Fibroblast of pulmonary artery (primary cell): ENCODE data around the gene COX7B2.

Experiments used
- DNase-seq: peaks from one replicate; pipeline ENCODE4 v3.0.0-alpha.2; 2010; ENCODE audit warnings: low read depth
- H3K4me3 ChIP-seq: replicated peaks from 2 replicates; pipeline ENCODE4 v1.5.1; 2011; ENCODE audit warnings: low read depth, mild to moderate bottlenecking, control low read depth, low read length, moderate library complexity
- TF ChIP-seq, protein P1 (sequence below): IDR thresholded peaks from 2 replicates; pipeline ENCODE4 v1.5.1; 2011; ENCODE audit warnings: mild to moderate bottlenecking, control low read depth, low read length, inconsistent platforms; ENCODE audit errors: missing control alignments

The COX7B2 gene

DNA sequence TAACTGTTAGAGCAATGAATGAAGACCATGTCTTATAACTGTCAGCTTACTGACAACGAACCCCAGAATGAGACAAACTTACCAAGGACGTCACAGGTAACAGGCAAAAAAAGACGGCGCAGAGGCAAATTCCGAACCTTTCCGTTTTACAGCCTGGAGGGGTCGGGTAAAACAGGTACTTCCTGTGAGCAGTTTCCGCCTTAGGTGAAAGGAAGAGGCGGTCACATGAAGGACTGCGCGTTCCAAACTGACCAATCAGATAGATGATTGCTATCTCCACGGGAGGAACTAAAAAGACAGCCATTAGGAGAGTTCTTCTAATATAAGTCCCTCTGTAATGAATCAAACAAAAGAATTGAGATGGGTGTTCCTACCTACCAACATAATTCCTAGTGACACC is at the start of gene COX7B2:
Gene COX7B2, minus strand, starts transcription at position 168 of the 400 bp plus-strand sequence. CDS start 174,053 bp downstream, outside the sequence.
- DNase-seq = no peak
- H3K4me3 ChIP-seq = no peak within 1 kb of the TSS
- TF ChIP-seq, protein P1, sequence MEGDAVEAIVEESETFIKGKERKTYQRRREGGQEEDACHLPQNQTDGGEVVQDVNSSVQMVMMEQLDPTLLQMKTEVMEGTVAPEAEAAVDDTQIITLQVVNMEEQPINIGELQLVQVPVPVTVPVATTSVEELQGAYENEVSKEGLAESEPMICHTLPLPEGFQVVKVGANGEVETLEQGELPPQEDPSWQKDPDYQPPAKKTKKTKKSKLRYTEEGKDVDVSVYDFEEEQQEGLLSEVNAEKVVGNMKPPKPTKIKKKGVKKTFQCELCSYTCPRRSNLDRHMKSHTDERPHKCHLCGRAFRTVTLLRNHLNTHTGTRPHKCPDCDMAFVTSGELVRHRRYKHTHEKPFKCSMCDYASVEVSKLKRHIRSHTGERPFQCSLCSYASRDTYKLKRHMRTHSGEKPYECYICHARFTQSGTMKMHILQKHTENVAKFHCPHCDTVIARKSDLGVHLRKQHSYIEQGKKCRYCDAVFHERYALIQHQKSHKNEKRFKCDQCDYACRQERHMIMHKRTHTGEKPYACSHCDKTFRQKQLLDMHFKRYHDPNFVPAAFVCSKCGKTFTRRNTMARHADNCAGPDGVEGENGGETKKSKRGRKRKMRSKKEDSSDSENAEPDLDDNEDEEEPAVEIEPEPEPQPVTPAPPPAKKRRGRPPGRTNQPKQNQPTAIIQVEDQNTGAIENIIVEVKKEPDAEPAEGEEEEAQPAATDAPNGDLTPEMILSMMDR = no peak

- no peak overlapping the region for H3K4me3 ChIP-seq
- no peak for DNase-seq
- TF ChIP-seq, protein P1 = no peak
Measured at GRCh38 chr4:46956451-46956850, 47.4 kb upstream of the COX7B2 start.

DNA sequence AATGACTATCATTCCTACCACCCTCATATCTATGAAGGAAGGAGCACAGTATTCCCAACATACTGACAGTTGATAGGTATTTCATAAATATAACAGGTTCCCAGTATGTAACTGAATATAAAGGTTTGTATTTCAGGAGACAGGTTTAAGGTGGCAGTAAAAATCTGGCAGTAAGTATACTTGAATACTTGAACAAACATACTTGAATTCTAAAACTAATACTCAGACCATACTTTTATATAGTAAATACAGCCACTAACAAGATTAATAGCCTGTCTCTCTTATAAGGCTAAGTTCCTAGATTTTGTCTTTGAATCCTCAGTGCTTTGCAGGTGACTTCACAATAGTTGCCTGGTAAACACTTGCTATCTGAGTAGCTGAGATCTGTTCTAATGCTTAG is 46.6 kb upstream of the COX7B2 start:
- no peak overlapping the region for H3K4me3 ChIP-seq
- no peak for DNase-seq

GRCh38 chr4:46954643-46955042 is 45.6 kb upstream of the COX7B2 start:
- no peak overlapping the region for H3K4me3 ChIP-seq
- no peak for DNase-seq
- TF ChIP-seq, protein P1 = no peak

More for the DNA sequence above, 46.6 kb upstream of the COX7B2 start:
- TF ChIP-seq, protein P1 = no peak

- no peak for DNase-seq
- H3K4me3 ChIP-seq = no peak overlapping the region
- TF ChIP-seq, protein P1 = no peak
Measured at GRCh38 chr4:46953564-46953963, 44.5 kb upstream of the COX7B2 start.

DNA sequence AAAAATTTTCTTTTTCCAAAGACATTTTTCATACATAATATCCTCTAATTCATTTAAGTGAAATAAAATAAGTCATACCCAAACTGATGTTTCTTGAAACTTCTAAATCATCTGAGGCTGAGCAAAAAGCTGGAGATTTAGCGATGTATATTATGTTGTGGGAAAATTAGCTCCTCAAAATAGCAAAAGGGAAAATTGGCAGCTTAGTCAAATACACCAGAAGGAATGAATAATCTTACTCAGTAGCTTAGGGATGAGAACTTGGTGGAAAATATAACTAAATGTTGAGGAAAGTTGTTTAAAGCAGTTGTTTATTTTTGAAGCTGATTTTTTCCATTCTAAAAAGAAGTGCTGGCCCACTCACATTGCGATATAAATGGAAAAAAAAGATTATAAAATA is 43.4 kb upstream of the COX7B2 start:
- DNase-seq = no peak
- TF ChIP-seq, protein P1 = no peak
- no peak overlapping the region for H3K4me3 ChIP-seq

DNA sequence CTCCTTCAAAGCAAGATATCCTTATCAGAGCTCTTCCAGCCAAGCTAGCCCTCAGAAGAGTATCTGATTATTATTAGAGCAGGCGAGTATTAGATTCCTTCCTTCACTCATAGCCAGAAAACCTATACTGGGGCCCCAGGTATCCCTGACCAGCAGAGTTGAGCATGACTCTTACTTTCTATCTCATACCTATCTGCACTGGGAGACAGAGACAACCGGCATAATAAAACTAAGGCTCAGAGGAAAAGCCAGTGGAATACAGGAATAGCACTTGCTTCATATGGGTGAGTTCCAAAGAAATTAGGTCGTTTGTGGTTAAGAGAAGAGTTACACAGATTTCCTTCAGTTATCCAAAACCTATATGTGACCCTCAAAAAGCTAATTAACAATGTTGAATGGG is 41.8 kb upstream of the COX7B2 start:
- TF ChIP-seq, protein P1 = no peak
- no peak overlapping the region for H3K4me3 ChIP-seq
- no peak for DNase-seq
